ENCODE measurements around the gene FPGS. TPM values are rescaled to one million over a fixed set of nuclear protein-coding genes. Genes with fewer than 3 reads are reported as not detected.

FPGS gene
- total RNA-seq, 1 donor from 2014 or later = 65.1 TPM

DNA sequence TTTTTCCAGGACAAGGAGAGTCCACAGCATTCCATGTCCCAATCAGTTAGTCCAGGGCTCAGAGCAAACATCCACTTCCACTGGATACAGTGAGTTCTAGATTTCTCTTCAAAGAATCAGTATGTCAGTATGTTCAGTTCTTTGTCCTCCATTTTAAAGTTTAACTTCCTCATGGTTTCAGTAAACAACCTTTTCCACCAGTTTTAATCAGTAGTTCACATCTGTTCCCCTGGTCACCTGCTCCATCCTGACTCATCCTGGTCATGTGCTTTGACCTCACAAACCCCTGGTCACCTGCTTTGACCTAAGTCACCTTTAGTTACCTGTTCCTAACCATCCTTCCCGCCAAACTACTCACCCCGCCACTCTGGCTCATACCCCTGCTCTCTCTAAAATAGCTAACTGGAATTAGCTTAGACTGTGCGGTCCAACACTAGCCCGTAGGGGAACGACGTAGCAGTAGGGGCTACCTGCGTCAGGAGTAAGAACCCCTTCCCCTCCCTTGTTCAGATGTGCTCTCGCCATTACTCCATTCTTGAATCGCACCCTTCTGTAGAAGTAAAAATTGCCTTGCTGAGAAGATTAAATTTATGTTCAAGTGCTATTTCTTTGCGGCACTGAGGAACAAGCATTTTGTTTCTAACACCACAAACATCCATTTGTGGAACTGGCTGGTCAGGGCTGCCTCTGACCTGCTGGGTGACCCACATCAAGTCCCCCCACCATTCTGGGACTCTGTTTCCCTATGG is 46.2 kb downstream of the FPGS start:
- H3K4me3 Mint-ChIP-seq (ENCODE audit: unreplicated experiment) = no peak overlapping the region

DNA sequence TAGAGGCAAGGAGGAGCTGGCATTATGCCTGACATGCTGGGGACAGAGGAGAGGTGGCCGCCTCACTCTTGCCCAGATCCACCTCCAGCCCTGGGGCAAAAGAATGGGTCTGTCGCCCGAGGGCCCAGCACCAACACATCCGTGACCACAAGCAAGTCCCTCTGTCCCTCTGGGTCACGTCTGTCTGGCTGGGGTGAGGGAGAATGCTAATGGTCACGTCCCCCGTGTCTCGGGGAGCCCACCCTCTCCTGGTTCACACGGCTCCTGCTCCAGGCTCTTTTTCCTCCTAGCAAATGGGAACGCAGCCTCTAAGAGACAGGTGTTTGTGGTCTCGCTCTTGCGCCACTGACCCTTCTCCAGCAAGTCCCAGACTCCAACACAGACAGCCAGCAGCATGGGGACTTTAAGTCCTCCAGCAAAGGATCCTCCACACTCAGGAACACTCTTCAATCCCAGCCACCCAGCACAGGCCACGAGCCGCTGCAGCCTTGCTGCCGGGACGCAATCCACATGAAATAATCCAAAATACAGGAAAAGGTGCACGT is 47.7 kb downstream of the FPGS start:
- TF ChIP-seq, protein P1, sequence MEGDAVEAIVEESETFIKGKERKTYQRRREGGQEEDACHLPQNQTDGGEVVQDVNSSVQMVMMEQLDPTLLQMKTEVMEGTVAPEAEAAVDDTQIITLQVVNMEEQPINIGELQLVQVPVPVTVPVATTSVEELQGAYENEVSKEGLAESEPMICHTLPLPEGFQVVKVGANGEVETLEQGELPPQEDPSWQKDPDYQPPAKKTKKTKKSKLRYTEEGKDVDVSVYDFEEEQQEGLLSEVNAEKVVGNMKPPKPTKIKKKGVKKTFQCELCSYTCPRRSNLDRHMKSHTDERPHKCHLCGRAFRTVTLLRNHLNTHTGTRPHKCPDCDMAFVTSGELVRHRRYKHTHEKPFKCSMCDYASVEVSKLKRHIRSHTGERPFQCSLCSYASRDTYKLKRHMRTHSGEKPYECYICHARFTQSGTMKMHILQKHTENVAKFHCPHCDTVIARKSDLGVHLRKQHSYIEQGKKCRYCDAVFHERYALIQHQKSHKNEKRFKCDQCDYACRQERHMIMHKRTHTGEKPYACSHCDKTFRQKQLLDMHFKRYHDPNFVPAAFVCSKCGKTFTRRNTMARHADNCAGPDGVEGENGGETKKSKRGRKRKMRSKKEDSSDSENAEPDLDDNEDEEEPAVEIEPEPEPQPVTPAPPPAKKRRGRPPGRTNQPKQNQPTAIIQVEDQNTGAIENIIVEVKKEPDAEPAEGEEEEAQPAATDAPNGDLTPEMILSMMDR (IDR thresholded peaks at IDR 0.05) = no peak
- Mint-ChIP-seq H3K27ac (ENCODE audit: unreplicated experiment) (peak overlapping the region; percentile 12), H3K36me3 (ENCODE audit: unreplicated experiment) (peaks cover 22% of the 10 kb centered on the region), H3K4me3 (ENCODE audit: unreplicated experiment) (no peak overlapping the region), H3K4me1 (ENCODE audit: unreplicated experiment) (peaks cover 52% of the 10 kb centered on the region), H3K27me3 (ENCODE audit: unreplicated experiment) (no peaks in the 10 kb centered on the region), H3K9me3 (ENCODE audit: unreplicated experiment) (peaks cover 4% of the 10 kb centered on the region)
- no peak for DNase-seq (ENCODE audit: extremely low spot score, unreplicated experiment)

More for the DNA sequence above, 46.2 kb downstream of the FPGS start:
- Mint-ChIP-seq H3K27ac (ENCODE audit: unreplicated experiment) (peak overlapping the region; percentile 48), H3K9me3 (ENCODE audit: unreplicated experiment) (peaks cover 4% of the 10 kb centered on the region), H3K27me3 (ENCODE audit: unreplicated experiment) (no peaks in the 10 kb centered on the region), H3K4me1 (ENCODE audit: unreplicated experiment) (peaks cover 58% of the 10 kb centered on the region), H3K36me3 (ENCODE audit: unreplicated experiment) (peaks cover 22% of the 10 kb centered on the region)
- TF ChIP-seq, protein P1 (IDR thresholded peaks at IDR 0.05) = no peak
- DNase-seq (ENCODE audit: extremely low spot score, unreplicated experiment) = no peak

DNA sequence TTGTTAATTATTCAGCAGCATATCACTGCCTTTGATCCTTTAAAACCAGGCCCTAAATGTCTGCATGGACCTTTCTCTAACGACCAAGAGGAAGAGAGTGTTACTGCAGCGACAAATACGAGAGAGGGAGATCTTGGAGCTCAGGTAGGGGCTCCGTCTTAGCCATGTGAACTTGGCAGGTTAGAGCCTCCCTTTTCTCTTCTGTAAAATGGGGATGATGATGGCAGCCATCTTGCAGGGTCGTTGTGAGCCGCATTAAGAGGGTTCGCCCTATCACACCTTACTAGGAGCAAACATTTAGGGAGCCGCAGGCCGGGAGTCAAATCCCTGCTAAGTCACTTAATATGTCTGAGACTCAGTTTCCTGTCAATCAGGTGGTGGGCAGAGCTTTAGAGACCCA is 50.1 kb downstream of the FPGS start:
- H3K4me1 Mint-ChIP-seq (ENCODE audit: unreplicated experiment) = peaks cover 41% of the 10 kb centered on the region
- H3K27ac Mint-ChIP-seq (ENCODE audit: unreplicated experiment) = peak overlapping the region; percentile 88
- no peaks in the 10 kb centered on the region for H3K27me3 Mint-ChIP-seq (ENCODE audit: unreplicated experiment)
- H3K9me3 Mint-ChIP-seq (ENCODE audit: unreplicated experiment) = peaks cover 4% of the 10 kb centered on the region
- no peak for DNase-seq (ENCODE audit: extremely low spot score, unreplicated experiment)
- H3K4me3 Mint-ChIP-seq (ENCODE audit: unreplicated experiment) = peak overlapping the region; percentile 82
- TF ChIP-seq, protein P1 (IDR thresholded peaks at IDR 0.05) = no peak
- H3K36me3 Mint-ChIP-seq (ENCODE audit: unreplicated experiment) = peaks cover 22% of the 10 kb centered on the region

DNA sequence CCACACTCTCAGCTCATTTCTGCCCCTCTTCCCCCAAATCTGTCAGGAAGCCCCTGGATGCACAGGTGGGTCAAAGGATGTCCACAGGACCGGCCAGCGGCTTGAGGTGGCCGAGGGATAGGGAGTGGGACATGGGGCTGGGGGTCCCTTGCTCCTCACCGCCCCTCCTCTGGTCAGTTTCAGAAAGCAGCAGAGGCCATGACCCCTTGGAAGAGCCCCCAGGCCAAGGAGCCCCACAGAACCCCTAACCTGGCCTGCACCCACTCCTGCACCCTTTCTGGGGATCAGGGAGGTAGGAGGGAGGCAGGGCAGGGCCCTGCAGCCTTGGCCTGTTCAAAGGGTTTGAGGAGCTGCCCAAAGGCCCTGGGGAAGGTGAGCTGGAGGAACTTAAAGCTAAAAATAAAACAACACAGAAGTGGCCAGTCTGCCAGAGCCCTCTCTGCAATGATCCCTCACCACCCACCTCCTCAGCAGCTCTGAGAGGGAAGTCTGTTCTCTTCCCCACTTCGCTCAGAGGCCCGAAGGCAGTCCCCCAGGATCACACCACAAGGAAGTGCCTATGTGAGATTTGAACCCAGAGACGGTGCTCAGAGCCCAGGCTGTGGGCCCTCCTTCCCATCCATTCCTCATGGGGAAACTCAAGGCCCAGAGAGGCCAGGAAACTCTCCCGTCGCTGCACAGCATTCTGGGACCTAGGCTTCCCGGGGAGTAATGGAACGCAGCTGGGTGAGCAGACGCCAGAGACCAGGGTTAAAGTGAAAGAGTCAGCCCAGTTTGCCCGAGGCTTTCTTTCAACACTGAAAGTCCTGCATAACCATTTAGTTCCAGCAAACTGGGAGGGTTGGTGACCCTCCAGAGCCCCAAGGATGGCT is 50.9 kb downstream of the FPGS start:
- peaks cover 4% of the 10 kb centered on the region for H3K9me3 Mint-ChIP-seq (ENCODE audit: unreplicated experiment)
- TF ChIP-seq, protein P1 (IDR thresholded peaks at IDR 0.05) = no peak
- peak overlapping the region; percentile 88 for H3K27ac Mint-ChIP-seq (ENCODE audit: unreplicated experiment)
- peaks cover 17% of the 10 kb centered on the region for H3K36me3 Mint-ChIP-seq (ENCODE audit: unreplicated experiment)
- H3K4me3 Mint-ChIP-seq (ENCODE audit: unreplicated experiment) = peak overlapping the region; percentile 82
- DNase-seq (ENCODE audit: extremely low spot score, unreplicated experiment) = no peak
- H3K4me1 Mint-ChIP-seq (ENCODE audit: unreplicated experiment) = peaks cover 43% of the 10 kb centered on the region
- no peaks in the 10 kb centered on the region for H3K27me3 Mint-ChIP-seq (ENCODE audit: unreplicated experiment)
